Subcutaneous adipose tissue (tissue), 4 donors: ENCODE results near the gene ZC2HC1B. TPM values are rescaled to one million over a fixed set of nuclear protein-coding genes. Genes with fewer than 3 reads are reported as not detected.

Source experiments
- total RNA-seq, 4 donors: library from RNA; depleted of rRNA; stranded (reverse); fragments of >200 nt; gene quantifications; one replicate each; pipeline ENCODE4 v1.1.0, GENCODE V29; 2016
- TF ChIP-seq, protein P1 (sequence below): fragments of 450-650 bp; IDR thresholded peaks from one replicate; pipeline ENCODE4 v1.5.1; 2016; ENCODE audit warnings: low read depth, mild to moderate bottlenecking, control low read depth, antibody characterized with exemption, moderate library complexity

Gene ZC2HC1B
- total RNA-seq, 4 donors from 2014 or later = not detected

DNA sequence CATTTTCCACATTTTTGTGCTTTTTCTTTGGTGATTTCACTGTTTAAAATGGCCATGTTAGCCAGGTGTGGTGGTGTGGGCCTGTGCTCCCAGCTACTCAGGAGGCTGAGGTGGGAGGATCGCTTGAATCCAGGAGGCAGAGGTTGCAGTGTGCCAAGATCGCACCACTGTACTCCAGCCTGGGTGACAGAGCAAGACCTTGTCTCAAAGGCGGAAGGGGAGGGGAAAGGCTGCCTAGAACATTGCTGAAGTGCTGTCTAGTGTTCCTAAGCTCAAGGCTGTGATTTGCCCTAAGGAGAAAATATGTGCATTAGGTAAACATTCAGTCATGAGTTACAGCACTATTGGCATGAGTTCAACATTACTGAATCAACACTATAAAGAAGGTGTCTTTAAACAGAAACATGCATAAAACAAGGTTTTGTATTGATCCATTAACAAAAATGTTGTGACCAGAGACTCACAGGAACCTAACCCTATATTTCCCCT lies 14.0 kb downstream of the ZC2HC1B start:
- TF ChIP-seq, protein P1, sequence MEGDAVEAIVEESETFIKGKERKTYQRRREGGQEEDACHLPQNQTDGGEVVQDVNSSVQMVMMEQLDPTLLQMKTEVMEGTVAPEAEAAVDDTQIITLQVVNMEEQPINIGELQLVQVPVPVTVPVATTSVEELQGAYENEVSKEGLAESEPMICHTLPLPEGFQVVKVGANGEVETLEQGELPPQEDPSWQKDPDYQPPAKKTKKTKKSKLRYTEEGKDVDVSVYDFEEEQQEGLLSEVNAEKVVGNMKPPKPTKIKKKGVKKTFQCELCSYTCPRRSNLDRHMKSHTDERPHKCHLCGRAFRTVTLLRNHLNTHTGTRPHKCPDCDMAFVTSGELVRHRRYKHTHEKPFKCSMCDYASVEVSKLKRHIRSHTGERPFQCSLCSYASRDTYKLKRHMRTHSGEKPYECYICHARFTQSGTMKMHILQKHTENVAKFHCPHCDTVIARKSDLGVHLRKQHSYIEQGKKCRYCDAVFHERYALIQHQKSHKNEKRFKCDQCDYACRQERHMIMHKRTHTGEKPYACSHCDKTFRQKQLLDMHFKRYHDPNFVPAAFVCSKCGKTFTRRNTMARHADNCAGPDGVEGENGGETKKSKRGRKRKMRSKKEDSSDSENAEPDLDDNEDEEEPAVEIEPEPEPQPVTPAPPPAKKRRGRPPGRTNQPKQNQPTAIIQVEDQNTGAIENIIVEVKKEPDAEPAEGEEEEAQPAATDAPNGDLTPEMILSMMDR = no peak

DNA sequence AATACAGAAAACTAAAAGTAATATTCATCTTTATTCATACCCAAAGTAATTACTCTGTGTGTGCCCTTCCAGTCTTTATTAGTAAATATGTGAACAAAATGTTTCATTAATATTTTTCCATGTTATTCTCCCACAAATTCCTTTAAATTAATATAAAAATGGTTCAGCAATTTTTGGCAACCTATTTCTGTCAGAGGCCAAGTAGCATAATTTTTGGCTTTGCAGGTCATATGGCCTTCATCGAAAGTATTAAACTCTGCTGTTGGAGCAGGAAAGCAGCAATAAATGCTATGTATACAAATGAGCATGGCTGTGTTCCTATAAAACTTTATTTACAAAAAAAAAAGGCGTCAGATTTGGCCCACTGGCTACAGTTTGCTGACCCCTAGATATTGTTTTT lies 16.1 kb downstream of the ZC2HC1B start:
- TF ChIP-seq, protein P1 = no peak

DNA sequence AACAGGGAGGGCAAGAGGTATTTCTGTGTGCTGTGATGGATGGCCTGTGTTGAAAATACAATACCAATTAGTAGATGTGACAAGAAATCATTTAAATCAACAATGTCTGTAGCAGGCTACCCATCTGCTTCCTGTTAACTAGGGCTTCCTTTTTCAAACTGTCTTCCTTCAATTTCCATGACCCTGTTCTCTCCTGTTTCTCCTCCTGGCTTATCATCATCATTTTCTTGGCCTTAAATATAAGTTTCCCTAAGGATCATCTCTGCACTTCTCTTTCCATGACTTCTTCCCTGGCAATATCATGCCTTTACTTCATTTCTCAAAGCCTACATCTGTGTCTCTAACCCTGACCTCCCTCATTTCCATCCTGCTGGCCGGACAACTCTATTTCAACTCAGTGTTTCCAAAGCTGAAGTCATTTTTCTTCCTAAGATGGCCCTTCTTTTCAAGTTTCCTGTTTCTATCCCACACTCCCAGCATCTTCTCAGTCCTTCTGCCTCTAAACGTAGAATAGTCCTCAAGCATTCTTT lies 18.2 kb downstream of the ZC2HC1B start:
- TF ChIP-seq, protein P1 = no peak

DNA sequence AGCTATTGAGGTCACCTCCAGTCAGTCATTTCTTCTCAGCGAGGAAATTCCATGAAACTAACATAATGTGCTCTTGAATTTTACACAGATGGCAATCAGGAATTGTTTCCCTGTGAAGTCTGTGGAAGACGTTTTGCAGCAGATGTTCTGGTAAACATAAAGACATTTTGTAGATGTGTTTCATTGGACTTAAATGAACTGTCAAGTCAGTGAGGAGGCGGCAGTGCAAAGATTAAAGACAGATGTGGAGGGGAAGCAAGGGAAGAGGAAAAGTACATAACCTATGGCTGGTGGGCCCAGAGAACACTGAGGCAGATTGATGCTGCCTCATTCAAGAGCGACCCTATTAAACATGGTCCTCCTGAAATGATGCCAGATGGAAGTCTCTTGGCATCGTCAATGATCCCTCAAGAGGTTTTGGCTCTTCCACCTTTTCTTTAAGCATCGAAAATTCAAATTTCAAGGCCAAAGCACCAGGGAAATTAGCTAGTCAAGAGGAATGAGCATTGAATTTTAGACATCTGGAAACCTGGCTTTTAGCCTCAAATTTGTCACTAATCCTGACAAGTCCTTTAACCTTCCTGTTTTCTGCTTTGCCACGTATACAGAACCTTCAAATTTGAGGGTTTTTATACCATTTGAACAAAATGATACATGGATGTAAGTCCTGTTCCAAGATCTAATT lies 20.1 kb downstream of the ZC2HC1B start:
- TF ChIP-seq, protein P1 = no peak

DNA sequence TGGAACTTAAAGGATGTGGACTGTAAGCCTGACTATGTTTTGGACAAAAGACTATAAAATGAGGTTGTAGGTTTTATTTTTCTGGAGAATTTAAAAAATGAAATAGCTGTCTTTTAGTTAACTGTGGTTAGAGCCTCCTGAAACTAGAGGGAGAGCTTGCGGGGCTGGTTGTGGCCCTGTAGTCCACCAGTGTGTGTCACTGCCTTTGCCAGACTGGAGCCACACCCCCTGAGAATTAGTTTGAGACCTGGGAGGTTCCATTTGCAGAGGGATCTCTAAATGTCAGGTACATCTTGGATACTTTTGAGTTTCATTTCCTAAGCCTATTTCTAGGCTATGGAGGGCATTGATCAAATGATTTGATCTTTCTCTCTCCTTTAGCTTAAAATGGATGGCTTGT lies 20.8 kb downstream of the ZC2HC1B start:
- TF ChIP-seq, protein P1 = no peak

DNA sequence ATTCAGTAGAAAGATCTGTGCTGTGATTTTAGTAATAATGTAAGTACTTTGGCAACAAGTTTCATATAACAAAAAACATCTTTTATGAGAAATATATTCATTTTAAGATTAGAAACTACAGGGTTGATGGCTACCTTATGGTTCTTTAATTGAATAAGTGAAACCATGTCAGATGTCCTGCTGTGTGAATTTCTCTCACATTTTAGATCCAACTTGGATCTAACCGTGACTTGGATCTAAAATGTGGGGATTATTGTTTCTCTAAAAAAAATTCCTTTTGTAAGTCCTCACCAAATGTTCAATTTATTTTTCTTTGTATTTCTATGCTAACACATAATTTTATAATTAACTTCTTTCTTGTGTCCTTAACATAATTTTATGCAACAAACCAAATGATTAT lies 30.4 kb downstream of the ZC2HC1B start:
- TF ChIP-seq, protein P1 = no peak

DNA sequence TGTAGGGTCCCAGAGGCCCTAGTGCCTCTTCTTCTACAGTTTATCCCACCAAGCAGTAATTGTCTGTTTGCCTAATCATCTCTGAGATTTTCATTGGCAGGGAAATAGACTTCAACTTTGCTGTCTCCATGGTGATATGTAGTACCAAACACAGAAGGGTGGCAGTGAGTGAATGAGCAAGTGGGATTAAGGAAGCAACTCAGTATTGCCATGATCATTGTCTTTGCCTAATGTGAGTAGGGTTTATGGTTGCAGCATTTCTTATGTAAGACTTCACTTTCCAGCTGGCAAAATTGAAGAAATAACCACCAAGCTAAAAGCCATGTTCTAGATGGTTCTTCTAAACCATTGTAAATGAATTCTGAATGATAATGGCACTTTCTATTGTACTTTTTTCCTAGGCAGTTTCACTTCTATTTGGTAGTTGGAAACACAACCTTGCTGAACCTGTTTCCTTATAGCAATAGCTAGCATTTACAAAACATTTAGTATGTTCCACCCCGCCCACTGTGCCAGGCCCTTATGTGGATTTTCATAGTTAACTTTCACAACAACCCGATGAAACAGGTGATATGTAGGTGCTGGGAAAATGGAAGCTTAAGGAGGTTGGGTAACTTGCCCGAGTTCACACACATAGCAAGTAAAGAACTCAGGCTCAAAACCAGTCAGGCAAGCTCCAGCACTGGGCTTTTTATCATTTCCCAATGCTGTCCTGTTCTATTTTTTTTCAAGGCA lies 32.0 kb downstream of the ZC2HC1B start:
- TF ChIP-seq, protein P1 = no peak
